HCT116 (cell line): ENCODE measurements around the gene RGS11. TPM values are rescaled to one million over a fixed set of nuclear protein-coding genes. Genes with fewer than 3 reads are reported as not detected.

ENCODE experiments used
- ATAC-seq: fragments of 200-7000 bp; cut with Tn5 transposase; 2 replicates; pipeline ENCODE4 v1.9.1; 2020; ENCODE audit warnings: mild to moderate bottlenecking, moderate library complexity
- BruUV-seq: library from RNA; stranded (reverse); fragments of 400-500 nt; replicated peaks from 2 replicates; lab custom pipeline; 2021; lab: Mats Ljungman, UMichigan
- CTCF ChIA-PET: fragments of 300-600 bp; sonication (Branson Sonifier 250); formaldehyde crosslinking; loops from one replicate; lab custom pipeline; 2021; ENCODE audit warnings: antibody characterized with exemption; lab: Charles Lee
- POLR2A ChIA-PET: fragments of 300-600, 350-600 bp; sonication (Branson Sonifier 250); formaldehyde crosslinking; loops from one replicate; lab custom pipeline; 2021; ENCODE audit warnings: antibody characterized with exemption; lab: Charles Lee
- RAD21 ChIA-PET, 2 experiments: fragments of 300-600 bp; sonication (Branson Sonifier 250); formaldehyde crosslinking; loops; one replicate each; lab custom pipeline; 2023; ENCODE audit warnings: low total read pairs in 2 of 2; ENCODE audit not compliant: uncharacterized antibody in 2 of 2, unreplicated experiment in 2 of 2, low non-redundant PET in 1 of 2; lab: Charles Lee
- DNase-seq: peaks from one replicate; pipeline ENCODE4 v3.0.0-alpha.2; 2010; ENCODE audit warnings: low read depth, low spot score
- H2AFZ ChIP-seq: fragments of 200-600 bp; shearing (Covaris generic), sonication (generic); 2 replicates; pipeline ENCODE4 v1.6.1; 2017; ENCODE audit warnings: low read depth, mixed run types, mixed read lengths, antibody characterized with exemption, low read length; ENCODE audit not compliant: poor library complexity, severe bottlenecking
- H3K27ac ChIP-seq: 2 replicates; pipeline ENCODE4 v1.5.1; 2012; ENCODE audit warnings: low read depth, low read length
- H3K27me3 ChIP-seq: fragments of 200-600 bp; sonication (generic); 2 replicates; pipeline ENCODE4 v1.6.1; 2016; ENCODE audit warnings: mixed run types, low read length, mixed read lengths; ENCODE audit not compliant: insufficient read depth
- H3K36me3 ChIP-seq, 2 experiments: fragments of 200-500 bp in 1 of 2; fragments of 200-600 bp in 1 of 2; sonication (Bioruptor generic) in 1 of 2; sonication (generic) in 1 of 2; 2 replicates each; pipeline versions ENCODE4 v1.5.1 to v1.6.1; 2014 to 2016; ENCODE audit warnings: low read length in 2 of 2, inconsistent platforms in 1 of 2, mixed read lengths in 1 of 2, mixed run types in 1 of 2; ENCODE audit not compliant: insufficient read depth in 2 of 2, control insufficient read depth in 1 of 2
- H3K4me1 ChIP-seq, 2 experiments: fragments of 200-600 bp in 1 of 2; sonication (generic) in 1 of 2; 2 replicates each; pipeline versions ENCODE4 v1.5.1 to v1.6.1; 2012 to 2017; ENCODE audit warnings: low read length in 2 of 2, inconsistent platforms in 1 of 2, mild to moderate bottlenecking in 1 of 2, mixed read lengths in 1 of 2, mixed run types in 1 of 2, moderate library complexity in 1 of 2; ENCODE audit not compliant: insufficient read depth in 2 of 2, control insufficient read depth in 1 of 2
- H3K4me2 ChIP-seq: fragments of 200-600 bp; sonication (generic); 2 replicates; pipeline ENCODE4 v1.6.1; 2017; ENCODE audit warnings: mixed run types, low read length, mixed read lengths
- H3K4me3 ChIP-seq, 2 experiments: fragments of 200-600 bp in 1 of 2; sonication (generic) in 1 of 2; replicated peaks in 1 of 2; 2 replicates each; pipeline ENCODE4 v1.5.1; 2011 to 2016; ENCODE audit warnings: low read length in 2 of 2, control low read depth in 1 of 2, low read depth in 1 of 2, mild to moderate bottlenecking in 1 of 2, mixed read lengths in 1 of 2, mixed run types in 1 of 2
- H3K79me2 ChIP-seq: fragments of 200-600 bp; sonication (generic); 2 replicates; pipeline ENCODE4 v1.6.1; 2017; ENCODE audit warnings: mild to moderate bottlenecking, mixed run types, low read length, moderate library complexity, mixed read lengths; ENCODE audit not compliant: insufficient read depth
- H3K9ac ChIP-seq: fragments of 200-600 bp; sonication (generic); 2 replicates; pipeline ENCODE4 v1.6.1; 2016; ENCODE audit warnings: low read length, mixed read lengths
- H3K9me2 ChIP-seq: fragments of 200-600 bp; sonication (generic), shearing (Covaris generic); 2 replicates; pipeline ENCODE4 v1.6.1; 2017; ENCODE audit warnings: mixed run types, mild to moderate bottlenecking, moderate library complexity; ENCODE audit not compliant: insufficient read depth
- H3K9me3 ChIP-seq, 2 experiments: fragments of 200-500 bp in 1 of 2; fragments of 200-600 bp in 1 of 2; sonication (Bioruptor generic) in 1 of 2; sonication (generic) in 1 of 2; 2 replicates each; pipeline ENCODE4 v1.6.1; 2014 to 2017; ENCODE audit warnings: low read length in 2 of 2, mixed read lengths in 2 of 2, inconsistent platforms in 1 of 2, low read depth in 1 of 2, mild to moderate bottlenecking in 1 of 2, mixed run types in 1 of 2, moderate library complexity in 1 of 2; ENCODE audit not compliant: control insufficient read depth in 1 of 2, insufficient read depth in 1 of 2
- H4K20me1 ChIP-seq: fragments of 200-600 bp; sonication (generic), shearing (Covaris generic); 2 replicates; pipeline ENCODE4 v1.6.1; 2017; ENCODE audit warnings: mixed run types, mild to moderate bottlenecking, moderate library complexity; ENCODE audit not compliant: insufficient read depth
- CEBPB ChIP-seq: IDR thresholded peaks from 2 replicates; pipeline ENCODE4 v1.6.1; 2012; ENCODE audit warnings: low read depth
- ELF1 ChIP-seq: IDR thresholded peaks from 2 replicates; pipeline ENCODE4 v1.6.1; 2012; ENCODE audit warnings: low read depth, borderline replicate concordance
- EZH2phosphoT487 ChIP-seq: fragments of 200-600 bp; IDR thresholded peaks from 2 replicates; pipeline ENCODE4 v1.6.1; 2018; ENCODE audit warnings: antibody characterized with exemption, borderline replicate concordance
- FOSL1 ChIP-seq: IDR thresholded peaks from 2 replicates; pipeline ENCODE4 v1.6.1; 2012; ENCODE audit warnings: low read depth
- JUND ChIP-seq: IDR thresholded peaks from 2 replicates; pipeline ENCODE4 v1.6.1; 2012
- POLR2A ChIP-seq: IDR thresholded peaks from 2 replicates; pipeline ENCODE4 v1.7.0; 2011; ENCODE audit warnings: borderline replicate concordance; ENCODE audit not compliant: insufficient read depth, insufficient read length; ENCODE audit errors: extremely low read depth
- POLR2AphosphoS5 ChIP-seq: IDR thresholded peaks from 2 replicates; pipeline ENCODE4 v1.6.1; 2011; ENCODE audit warnings: mild to moderate bottlenecking, low read depth, low read length, moderate library complexity
- SIN3A ChIP-seq: IDR thresholded peaks from 2 replicates; pipeline ENCODE4 v1.6.1; 2012; ENCODE audit warnings: low read depth
- SP1 ChIP-seq: IDR thresholded peaks from 2 replicates; pipeline ENCODE4 v1.6.1; 2012; ENCODE audit warnings: low read depth
- TCF7L2 ChIP-seq: IDR thresholded peaks from 2 replicates; pipeline ENCODE4 v1.7.0; 2011; ENCODE audit warnings: borderline replicate concordance, inconsistent platforms; ENCODE audit not compliant: insufficient read depth, insufficient read length; ENCODE audit errors: extremely low read depth
- YY1 ChIP-seq: IDR thresholded peaks from 2 replicates; pipeline ENCODE4 v1.6.1; 2011; ENCODE audit warnings: low read length, low read depth, moderate library complexity, mild to moderate bottlenecking; ENCODE audit not compliant: insufficient replicate concordance; ENCODE audit errors: extremely low read depth
- ZFX ChIP-seq: fragments of 450-650 bp; IDR thresholded peaks from 2 replicates; pipeline ENCODE4 v1.6.1; 2017
- intact Hi-C: fragments of 100-400 bp; cut with micrococcal nuclease; formaldehyde crosslinking; loops from 2 replicates; pipeline ENCODE4 v1.10.0; 2022
- total RNA-seq: library from RNA; stranded (reverse); gene quantifications from one replicate; pipeline ENCODE4 v1.2.1, GENCODE V29; 2021; ENCODE audit not compliant: unreplicated experiment
- TF ChIP-seq, protein P1 (sequence below), 3 experiments: fragments of 200-600 bp in 1 of 3; sonication (generic) in 1 of 3; IDR thresholded peaks in 2 of 3; conservative IDR thresholded peaks in 1 of 3; 2 replicates each; pipeline ENCODE4 v1.5.1; 2012 to 2017; ENCODE audit warnings: low read depth in 2 of 3, low read length in 2 of 3, antibody characterized with exemption in 1 of 3, borderline replicate concordance in 1 of 3, control low read depth in 1 of 3, mild to moderate bottlenecking in 1 of 3, mixed read lengths in 1 of 3, mixed run types in 1 of 3, moderate library complexity in 1 of 3; ENCODE audit not compliant: insufficient read depth in 1 of 3

The RGS11 gene
- total RNA-seq, 1 experiment from 2014 or later, result not detected

DNA sequence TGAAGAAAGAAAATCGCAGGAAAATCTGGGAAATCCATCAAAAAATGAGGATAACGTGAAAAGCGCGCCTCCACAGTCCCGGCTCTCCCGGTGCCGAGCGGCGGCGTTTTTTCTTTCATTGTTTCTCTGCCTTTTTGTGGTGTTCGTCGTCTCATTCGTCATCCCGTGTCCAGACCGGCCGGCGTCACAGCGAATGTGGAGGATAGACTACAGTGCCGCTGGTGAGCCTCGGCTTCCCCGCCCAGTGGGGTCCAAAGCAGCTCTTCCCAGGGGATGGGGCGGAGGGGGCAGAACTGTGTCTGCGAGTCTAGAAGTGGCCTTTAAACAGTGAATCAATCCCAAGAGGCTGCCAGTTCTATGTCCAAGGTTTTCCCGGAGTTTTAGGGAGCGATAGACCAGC is 21.3 kb downstream of the RGS11 start (continued):
- no peak for TF ChIP-seq POLR2AphosphoS5
- no peak for TF ChIP-seq ZFX
- TF ChIP-seq YY1, result no peak
- no peak for TF ChIP-seq SP1

DNA sequence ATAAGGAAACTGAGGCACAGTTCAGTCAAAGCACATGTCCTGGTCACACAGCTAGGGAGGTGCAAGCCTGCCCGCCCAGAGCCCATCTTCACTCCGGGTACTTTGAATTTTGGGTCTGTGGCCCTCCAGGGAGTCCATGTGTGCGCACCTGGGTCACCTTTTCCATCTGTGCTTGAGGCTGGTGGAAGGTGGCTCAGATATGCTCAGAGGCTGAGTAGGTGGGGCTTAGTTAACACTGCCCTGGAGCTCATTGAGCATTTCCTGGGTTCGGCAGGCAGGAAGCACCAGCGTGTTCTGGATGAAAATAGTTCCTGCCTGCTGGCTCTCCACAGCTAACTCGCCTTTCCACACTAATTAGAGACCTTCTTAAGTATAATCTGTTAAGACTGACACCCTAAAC is 21.9 kb downstream of the RGS11 start:
- no peak for TF ChIP-seq TCF7L2
- TF ChIP-seq EZH2phosphoT487, result no peak
- TF ChIP-seq POLR2A, result no peak
- no peak for TF ChIP-seq SIN3A
- TF ChIP-seq CEBPB, result no peak
- TF ChIP-seq, protein P1, sequence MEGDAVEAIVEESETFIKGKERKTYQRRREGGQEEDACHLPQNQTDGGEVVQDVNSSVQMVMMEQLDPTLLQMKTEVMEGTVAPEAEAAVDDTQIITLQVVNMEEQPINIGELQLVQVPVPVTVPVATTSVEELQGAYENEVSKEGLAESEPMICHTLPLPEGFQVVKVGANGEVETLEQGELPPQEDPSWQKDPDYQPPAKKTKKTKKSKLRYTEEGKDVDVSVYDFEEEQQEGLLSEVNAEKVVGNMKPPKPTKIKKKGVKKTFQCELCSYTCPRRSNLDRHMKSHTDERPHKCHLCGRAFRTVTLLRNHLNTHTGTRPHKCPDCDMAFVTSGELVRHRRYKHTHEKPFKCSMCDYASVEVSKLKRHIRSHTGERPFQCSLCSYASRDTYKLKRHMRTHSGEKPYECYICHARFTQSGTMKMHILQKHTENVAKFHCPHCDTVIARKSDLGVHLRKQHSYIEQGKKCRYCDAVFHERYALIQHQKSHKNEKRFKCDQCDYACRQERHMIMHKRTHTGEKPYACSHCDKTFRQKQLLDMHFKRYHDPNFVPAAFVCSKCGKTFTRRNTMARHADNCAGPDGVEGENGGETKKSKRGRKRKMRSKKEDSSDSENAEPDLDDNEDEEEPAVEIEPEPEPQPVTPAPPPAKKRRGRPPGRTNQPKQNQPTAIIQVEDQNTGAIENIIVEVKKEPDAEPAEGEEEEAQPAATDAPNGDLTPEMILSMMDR (IDR thresholded peaks at IDR 0.05 in 2 of 3, conservative IDR thresholded peaks at IDR 0.05 in 1 of 3; ENCODE audit: borderline replicate concordance in 1 of 3, insufficient read depth in 1 of 3, low read depth in 2 of 3, low read length in 2 of 3), result no peak
- no peak for TF ChIP-seq FOSL1
- no peak for TF ChIP-seq POLR2AphosphoS5
- no peak for TF ChIP-seq ELF1
- no peak for TF ChIP-seq JUND
- Histone ChIP-seq H3K36me3 (no peaks in the 10 kb centered on the region), H3K27ac (no peak overlapping the region), H2AFZ (no peak overlapping the region), H3K4me2 (no peak overlapping the region), H3K9me2 (no peaks in the 10 kb centered on the region), H3K9me3 (no peaks in the 10 kb centered on the region), H3K4me3 (no peak overlapping the region), H3K27me3 (no peaks in the 10 kb centered on the region), H3K79me2 (no peaks in the 10 kb centered on the region), H4K20me1 (no peaks in the 10 kb centered on the region), H3K4me1 (no peaks in the 10 kb centered on the region; a peak in 1 of 4 replicates), H3K9ac (no peak overlapping the region)
- DNase-seq (no peak), ATAC-seq (no peak)
- intact Hi-C loops, result no loop called here
- POLR2A ChIA-PET, result no interaction called here
- RAD21 ChIA-PET, result no interaction called here
- CTCF ChIA-PET, result no interaction called here
- BruUV-seq, result no TSS peak
